Inferior parietal cortex (tissue), 1 donor: ENCODE results near the gene MTM1.

Source experiments
- DNase-seq: peaks from one replicate; pipeline ENCODE4 v3.0.0-alpha.2; 2016; ENCODE audit errors: extremely low spot score

The MTM1 gene

DNA sequence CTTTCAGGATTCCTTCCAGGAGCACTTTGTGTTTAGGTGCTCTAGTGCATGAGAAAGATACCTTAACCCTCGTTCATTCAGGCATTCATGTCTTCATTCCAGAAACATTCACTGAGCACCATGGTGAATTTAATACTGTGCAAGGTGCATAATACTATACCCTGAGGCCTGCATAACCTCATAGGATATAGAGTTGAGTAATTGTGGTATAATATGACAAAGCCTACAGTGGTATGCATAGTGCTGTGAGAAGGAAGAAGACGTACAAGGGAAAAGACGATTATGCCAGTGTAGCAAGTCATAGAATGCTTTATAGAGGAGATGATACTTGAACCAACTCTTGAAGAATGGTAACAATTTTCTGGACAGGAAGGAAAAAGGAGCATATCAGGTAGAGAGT is 34.3 kb downstream of the MTM1 start:
- DNase-seq = no peak

DNA sequence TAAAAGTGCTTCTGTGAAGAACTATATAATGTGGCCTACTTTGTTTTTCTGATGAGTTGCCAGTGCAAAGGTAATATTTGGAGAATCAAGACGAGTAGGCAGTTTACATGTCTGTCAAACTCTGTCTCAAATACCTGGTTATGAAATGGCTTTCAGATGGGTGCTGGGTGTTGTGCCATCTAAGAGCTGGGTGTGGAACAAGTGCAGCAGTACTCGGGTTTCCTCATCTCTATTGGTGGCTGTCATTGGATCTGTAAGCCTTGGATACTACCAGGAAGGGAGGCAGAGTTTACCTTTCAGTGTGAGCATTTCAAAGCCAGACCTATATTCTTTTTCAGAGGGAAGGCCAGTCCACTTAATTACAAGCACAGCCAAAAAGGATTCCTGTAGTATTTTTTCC is 37.2 kb downstream of the MTM1 start:
- no peak for DNase-seq

GRCh38 chrX:150607201-150607600 is 38.8 kb downstream of the MTM1 start:
- no peak for DNase-seq

- no peak for DNase-seq
Observed at GRCh38 chrX:150610043-150610442, 41.6 kb downstream of the MTM1 start.

GRCh38 chrX:150610446-150610845 is 42.0 kb downstream of the MTM1 start:
- DNase-seq = no peak

DNA sequence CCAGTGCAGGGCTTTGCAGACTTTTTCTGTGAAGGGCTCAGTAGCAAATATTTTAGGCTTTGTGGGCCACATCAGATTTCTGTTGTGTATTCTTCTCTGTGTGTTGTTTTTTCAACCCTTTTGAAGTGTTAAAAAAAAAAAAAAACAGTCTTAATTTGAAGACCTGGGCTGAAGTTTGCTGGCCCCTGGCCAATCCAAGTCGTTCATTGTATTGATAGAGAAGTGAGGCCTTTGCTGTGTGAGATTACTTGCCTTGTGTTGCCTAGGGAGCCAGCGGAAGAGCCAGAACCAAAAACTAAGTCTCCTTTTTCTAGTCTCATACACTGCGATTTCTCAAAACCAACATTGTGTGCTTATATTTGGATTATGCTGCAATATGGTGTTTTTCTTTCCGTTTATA is 46.9 kb downstream of the MTM1 start:
- DNase-seq = no peak

- DNase-seq = no peak
Observed at GRCh38 chrX:150616179-150616862, 47.9 kb downstream of the MTM1 start.

DNA sequence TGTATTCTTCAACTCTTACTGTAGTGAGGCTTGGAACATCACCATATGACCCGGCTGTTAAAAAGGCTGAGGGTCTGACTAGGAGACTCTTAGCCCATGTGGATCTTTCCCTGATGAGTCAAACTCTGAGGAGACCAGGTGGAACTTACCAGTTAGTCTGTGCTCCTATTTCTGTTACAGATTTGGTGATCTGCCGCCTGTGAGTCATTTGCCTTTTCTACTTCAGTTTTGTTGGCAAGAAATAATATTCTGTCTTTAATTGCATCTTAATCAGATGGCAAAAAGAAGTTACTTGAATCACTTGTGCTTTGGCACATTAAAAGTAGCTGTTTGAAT is 48.4 kb downstream of the MTM1 start:
- DNase-seq = no peak

GRCh38 chrX:150621652-150622051 is 53.2 kb downstream of the MTM1 start:
- DNase-seq = no peak

GRCh38 chrX:150623583-150623982 is 55.2 kb downstream of the MTM1 start:
- no peak for DNase-seq

DNA sequence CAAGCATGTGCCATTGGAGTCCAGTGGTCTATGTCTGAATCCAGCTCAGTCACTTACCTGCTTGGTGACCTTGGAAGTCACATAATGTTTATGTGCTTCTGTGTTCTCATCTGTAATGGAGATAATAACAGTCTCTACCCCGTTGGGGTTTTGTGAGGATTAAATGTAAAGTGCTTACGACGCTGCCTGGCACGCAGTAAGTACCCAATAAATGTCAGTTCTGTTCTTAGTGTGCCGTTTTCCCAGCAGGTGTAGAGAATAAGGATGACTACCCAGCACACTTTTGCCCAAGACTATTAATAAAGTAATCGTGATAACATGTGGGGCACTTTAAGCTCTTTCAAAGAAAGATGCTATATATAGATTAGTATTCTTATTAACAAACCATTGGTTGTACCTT is 56.7 kb downstream of the MTM1 start:
- no peak for DNase-seq

DNA sequence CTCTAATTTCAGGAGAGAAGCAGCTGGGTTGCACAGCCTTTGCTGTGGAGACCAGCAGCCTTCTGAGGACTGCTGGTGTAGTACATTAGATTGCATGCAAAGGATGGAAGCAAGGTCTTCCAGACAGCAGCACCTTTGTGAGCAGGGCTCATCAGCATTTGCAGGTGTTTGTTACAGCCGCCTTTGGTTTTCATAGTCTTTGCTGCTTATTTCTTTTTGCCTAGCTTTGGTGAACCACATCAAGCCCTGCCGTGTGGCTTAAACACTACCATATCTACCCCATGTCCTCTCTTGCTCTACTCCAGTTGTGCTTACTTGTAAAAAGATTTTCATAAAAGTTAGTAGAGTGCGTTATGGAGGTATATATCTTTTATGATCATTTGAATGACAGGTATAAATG is 57.5 kb downstream of the MTM1 start:
- no peak for DNase-seq

GRCh38 chrX:150627957-150628356 is 59.5 kb downstream of the MTM1 start:
- no peak for DNase-seq

GRCh38 chrX:150635952-150636351 is 67.5 kb downstream of the MTM1 start:
- no peak for DNase-seq

DNA sequence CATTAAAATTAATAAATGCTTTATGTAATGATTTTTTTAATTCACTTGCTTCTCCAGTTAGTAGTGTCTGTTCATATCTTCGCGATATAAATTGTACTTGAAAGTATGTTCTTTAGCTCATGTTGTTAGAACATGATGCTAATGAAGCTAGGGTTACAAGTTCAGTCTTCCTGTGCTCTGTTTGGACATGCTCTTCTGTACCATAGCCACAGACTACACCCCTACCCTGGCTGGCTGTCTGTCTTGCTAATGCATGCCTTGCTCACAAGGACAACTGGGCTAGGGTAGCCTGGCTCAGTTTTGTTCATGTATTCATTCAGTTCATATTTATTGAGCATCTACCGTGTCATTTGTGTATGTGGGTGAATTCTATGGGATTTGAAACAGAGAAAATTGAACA is 74.0 kb downstream of the MTM1 start:
- no peak for DNase-seq

- DNase-seq = no peak
Observed at GRCh38 chrX:150643271-150643670, 74.8 kb downstream of the MTM1 start.

DNA sequence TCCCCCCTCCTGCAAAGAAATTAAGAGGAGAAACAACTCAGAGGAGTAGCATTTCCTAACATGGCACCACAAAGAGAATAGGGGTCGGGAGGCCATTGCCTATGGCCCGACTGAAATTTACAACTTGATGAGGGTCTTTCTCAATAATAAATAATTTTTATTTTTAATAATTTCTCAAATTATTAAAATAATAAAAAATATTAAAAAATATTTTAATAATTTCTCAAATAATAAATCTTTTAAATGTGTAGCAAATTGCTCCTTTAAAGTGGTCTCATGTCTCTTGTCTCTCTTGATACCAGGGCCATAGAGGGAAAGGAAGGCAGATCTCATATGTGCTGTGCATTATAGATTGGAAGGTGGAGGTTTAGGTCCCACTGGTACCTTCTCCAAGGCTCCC is 75.5 kb downstream of the MTM1 start:
- no peak for DNase-seq

- DNase-seq = no peak
Observed at GRCh38 chrX:150644422-150644821, 76.0 kb downstream of the MTM1 start.

- no peak for DNase-seq
Observed at GRCh38 chrX:150647331-150647730, 78.9 kb downstream of the MTM1 start.

DNA sequence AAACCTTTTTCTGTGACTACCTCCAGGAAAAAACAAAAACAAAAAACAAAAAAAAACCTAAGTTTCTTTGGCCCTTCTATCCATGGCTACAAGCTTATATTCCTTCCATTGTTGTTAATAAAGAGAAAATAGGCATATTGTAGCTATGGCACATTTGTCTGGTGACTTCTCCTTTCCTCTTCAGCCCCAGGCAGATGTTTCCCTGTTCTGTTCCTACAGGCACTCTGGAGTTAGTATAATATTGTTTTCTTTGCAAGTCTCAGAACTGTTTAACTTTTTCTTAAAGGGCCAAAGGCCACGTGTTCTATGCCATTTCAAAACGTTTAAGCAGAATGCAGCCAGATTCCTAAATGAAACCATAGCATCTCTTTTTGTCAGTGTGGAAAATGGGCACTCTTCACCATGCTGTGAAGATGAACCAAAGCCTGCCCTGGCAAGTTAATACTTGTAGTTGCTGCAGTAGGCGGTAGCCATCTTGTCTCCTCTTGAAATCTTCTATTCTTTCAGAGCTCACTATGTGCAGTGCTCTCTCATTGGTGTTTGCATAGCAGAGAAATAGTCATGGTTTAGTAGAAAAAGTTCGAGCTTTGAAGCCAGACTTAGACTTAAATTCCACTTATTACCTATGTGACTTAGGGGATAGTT is 80.0 kb downstream of the MTM1 start:
- no peak for DNase-seq

DNA sequence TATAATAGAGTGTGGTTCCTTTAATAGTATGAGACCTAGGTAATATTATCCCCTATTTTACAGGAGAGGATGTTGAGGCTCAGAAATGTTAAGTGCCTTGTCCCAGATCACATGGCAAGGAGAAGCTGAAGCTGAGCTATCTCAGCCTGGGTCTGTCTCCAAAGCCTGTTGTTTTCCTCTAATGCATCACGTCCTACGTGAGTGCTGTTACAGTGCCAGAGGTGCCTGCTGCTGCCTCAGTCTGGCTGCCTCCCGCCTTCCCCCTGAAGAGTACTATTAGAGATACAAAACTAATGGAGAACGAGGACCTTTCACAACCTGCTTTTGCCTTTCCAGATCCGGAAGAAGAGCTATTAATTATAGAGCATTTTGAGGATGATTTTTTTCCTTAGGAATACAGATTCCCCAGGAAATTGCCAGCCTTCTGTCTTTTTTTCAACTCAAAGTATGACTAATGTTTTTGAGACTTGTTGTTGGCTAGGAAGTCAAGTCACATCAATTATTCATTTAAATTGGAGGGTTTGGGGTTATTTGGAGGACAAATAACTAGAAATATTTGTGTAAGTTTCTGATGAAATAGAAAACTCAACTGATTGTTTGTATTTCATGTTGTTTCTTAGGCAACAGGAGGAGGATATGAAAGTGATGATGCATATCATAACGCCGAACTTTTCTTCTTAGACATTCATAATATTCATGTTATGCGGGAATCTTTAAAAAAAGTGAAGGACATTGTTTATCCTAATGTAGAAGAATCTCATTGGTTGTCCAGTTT is 80.9 kb downstream of the MTM1 start:
- DNase-seq = no peak

DNA sequence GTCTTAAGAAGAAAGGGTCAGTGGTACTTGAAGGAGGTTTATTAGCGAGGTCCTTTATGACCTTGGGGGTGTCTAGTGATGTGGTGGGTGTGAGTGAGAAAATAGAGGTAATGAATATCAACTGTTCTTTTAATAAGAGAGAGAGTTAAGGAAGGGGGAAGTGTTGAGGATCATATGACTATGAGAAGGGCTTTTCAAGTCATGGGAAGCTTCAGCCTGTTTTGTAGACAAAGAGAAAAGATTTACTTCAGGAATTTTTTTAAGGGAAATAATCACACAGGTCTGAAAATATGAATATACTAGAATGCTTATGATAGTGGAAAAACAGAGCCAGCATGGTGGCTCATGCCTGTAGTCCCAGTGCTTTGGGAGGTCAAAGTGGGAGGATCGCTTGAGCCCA is 83.5 kb downstream of the MTM1 start:
- DNase-seq = no peak

DNA sequence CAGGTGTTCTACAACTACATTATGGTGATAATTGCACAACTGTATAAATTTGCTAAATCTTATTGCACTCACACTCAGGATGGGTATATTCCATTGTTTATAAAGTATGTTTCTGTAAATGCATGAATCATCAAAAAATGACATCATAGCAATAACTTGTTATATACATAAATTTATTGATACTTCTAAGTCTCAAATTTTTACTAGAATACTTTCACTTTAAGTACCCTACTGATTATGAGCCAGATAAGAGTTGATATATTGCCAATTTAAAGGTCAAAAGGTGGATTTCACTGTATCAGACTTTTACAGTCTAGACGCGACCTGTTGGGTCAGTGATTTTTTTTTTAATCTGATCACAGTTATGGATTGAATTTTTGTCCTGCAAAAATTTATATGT is 87.4 kb downstream of the MTM1 start:
- no peak for DNase-seq
